ENCODE measurements around the gene DUSP10.

- TF ChIP-seq RAD21 (IDR thresholded peaks at IDR 0.05; ENCODE audit: low read depth), result no peak
- no peak for TF ChIP-seq POLR2A (IDR thresholded peaks at IDR 0.05; ENCODE audit: borderline replicate concordance, extremely low read depth, insufficient read depth, insufficient read length)
- no peak for TF ChIP-seq CTCF (IDR thresholded peaks at IDR 0.05 in 2 of 3, conservative IDR thresholded peaks at IDR 0.05 in 1 of 3; ENCODE audit: borderline replicate concordance in 1 of 3, insufficient read depth in 1 of 3, low read depth in 2 of 3, low read length in 2 of 3)
- no peak for TF ChIP-seq ZBTB33 (IDR thresholded peaks at IDR 0.05; ENCODE audit: extremely low read depth, insufficient replicate concordance, low read length)
- no peak for TF ChIP-seq REST (IDR thresholded peaks at IDR 0.05; ENCODE audit: low read depth)
- no peak for TF ChIP-seq ZNF274 (IDR thresholded peaks at IDR 0.05; ENCODE audit: low read depth, low read length)
- no peak for TF ChIP-seq ATF3 (IDR thresholded peaks at IDR 0.05)
- no peak for TF ChIP-seq ZFX (IDR thresholded peaks at IDR 0.05)
- no peak for TF ChIP-seq EZH2phosphoT487 (IDR thresholded peaks at IDR 0.05; ENCODE audit: borderline replicate concordance)
- no peak for TF ChIP-seq MAX (IDR thresholded peaks at IDR 0.05)
- TF ChIP-seq EZH2 (IDR thresholded peaks at IDR 0.05), result no peak
- no peak for TF ChIP-seq ELF1 (IDR thresholded peaks at IDR 0.05; ENCODE audit: borderline replicate concordance, low read depth)
- no peak for TF ChIP-seq FOSL1 (IDR thresholded peaks at IDR 0.05; ENCODE audit: low read depth)
These were observed 7.1 kb upstream of the DUSP10 start for GRCh38 chr1:221748981-221749380.

Measured in HCT116 (cell line).